Measurements from ENCODE around the gene DRICH1. TPM values are rescaled to one million over a fixed set of nuclear protein-coding genes. Genes with fewer than 3 reads are reported as not detected.
"Not testable (repeated sequence)": the region's sequence is repeated elsewhere in the genome, so short reads cannot be mapped to it uniquely, and the experiment has no call there.

The DRICH1 gene, protein sequence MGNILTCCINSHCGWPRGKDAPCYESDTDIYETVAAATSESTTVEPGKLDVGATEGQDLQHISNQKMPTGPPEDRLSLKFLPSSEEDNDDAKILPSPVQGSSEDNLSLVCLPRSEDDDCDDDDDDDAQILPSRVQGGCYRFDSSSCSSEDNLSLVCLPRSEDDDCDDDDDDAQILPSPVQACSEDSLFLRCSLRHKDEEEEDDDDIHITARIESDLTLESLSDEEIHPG
- total RNA-seq (under 1 TPM; 0.47 to 0.66 TPM), polyA plus RNA-seq (not detected)

DNA sequence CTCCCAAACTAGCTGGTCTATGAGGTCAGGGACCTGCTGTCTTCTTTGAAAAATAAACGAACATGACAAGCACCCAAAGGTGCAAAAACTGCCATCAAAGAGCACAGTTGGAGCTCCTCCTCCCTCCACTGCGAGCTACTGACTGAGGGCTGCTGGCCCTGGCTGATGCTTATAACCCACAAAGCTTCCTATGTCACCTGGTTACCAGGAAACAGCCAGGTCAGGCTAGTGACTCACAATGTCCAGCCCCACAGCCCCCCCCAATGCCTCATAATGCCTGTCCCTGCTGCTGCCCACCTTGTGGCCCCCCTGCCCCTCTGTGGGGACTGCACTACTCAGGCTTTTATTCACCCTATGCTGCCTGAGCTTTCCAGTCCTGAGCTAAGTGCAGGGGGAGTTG is at the start of gene DRICH1:
Gene DRICH1, minus strand, starts transcription at position 144 of the 400 bp plus-strand sequence. CDS start 298 bp downstream, outside the sequence.
- H3K4me3 ChIP-seq (ENCODE audit: low read length), result no peak within 1 kb of the TSS
- CTCF ChIA-PET, result interaction anchor here (1.7 kb wide), 1 partner anchor 217 kb away, joined by 5 read pairs; no protein-coding TSS in a partner anchor
- Mint-ChIP-seq H3K27ac (peak within 1 kb of the TSS in 5 of 8 donors; percentile 15 to 92 (median 64)), H3K4me1 (peaks cover 0 to 8% (median 2%) of the 10 kb centered on the region in 3 donors), H3K9me3 (no peaks in the 10 kb centered on the region), H3K4me3 (no peak within 1 kb of the TSS), H3K27me3 (no peaks in the 10 kb centered on the region), H3K36me3 (peaks cover 0 to 10% (median 4%) of the 10 kb centered on the region in 3 donors)
- no peaks in the 10 kb centered on the region for H3K4me1 ChIP-seq (ENCODE audit: insufficient read depth, low read length)
- H3K9me3 ChIP-seq (ENCODE audit: low read length), result no peaks in the 10 kb centered on the region
- H3K27ac ChIP-seq (ENCODE audit: low read depth, low read length), result no peak within 1 kb of the TSS
- H3K27me3 ChIP-seq (ENCODE audit: insufficient read depth, low read length, poor library complexity, severe bottlenecking), result no peaks in the 10 kb centered on the region
- POLR2A ChIA-PET, result interaction anchor here (0.7 kb wide), 1 partner anchor 118 kb away, joined by 3 read pairs; the partner anchor contains the start of gene ZNF70
- peak in 1 of 5 donors; percentile 14 for DNase-seq
- H3K36me3 ChIP-seq (ENCODE audit: insufficient read depth, low read length), result no peaks in the 10 kb centered on the region

DNA sequence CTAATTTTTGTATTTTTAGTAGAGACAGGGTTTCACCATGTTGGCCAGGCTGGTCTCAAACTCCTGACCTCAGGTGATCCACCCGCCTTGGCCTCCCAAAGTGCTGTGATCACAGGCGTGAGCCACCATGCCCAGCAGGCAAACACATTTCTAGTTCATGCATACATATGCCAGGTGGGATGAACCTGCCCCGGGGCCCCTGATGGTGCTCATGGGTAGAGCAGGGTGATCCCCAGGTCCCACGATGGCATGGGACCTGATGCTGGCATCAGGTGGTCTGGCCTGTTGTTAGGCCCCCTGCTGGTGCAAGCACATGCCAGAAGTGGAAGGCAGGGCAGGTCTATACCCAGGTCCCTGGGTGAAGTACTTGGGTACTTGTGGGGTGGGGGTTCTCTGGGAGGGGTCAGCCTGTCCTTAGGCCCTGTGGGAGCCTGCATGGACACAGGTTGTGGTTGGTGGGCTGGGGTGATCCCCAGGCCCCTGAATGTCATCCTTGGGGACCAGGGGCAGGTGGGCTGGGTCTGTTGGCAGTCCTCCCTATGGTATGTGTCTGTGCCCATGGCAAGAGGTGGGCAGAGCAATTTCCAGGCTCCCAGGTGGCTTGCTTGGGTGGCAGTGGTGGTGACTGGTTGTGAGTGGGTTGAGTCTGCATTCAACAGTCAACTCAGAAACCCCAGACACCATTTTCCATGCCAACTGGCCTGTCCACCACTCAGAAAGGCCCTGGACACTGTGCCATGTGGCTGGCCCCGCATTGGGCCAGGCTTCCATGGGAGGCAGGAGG is 49.1 kb upstream of the DRICH1 start:
- Histone ChIP-seq H3K9me3 (ENCODE audit: low read length) (no peaks in the 10 kb centered on the region), H3K4me3 (ENCODE audit: low read length) (no peak overlapping the region), H3K4me1 (ENCODE audit: insufficient read depth, low read length) (no peaks in the 10 kb centered on the region), H3K36me3 (ENCODE audit: insufficient read depth, low read length) (no peaks in the 10 kb centered on the region), H3K27ac (ENCODE audit: low read depth, low read length) (no peak overlapping the region), H3K27me3 (ENCODE audit: insufficient read depth, low read length, poor library complexity, severe bottlenecking) (no peaks in the 10 kb centered on the region)
- H3K27me3 Mint-ChIP-seq, result no peaks in the 10 kb centered on the region
- ChIA-PET CTCF (no interaction called here), POLR2A (no interaction called here)
- H3K4me1 Mint-ChIP-seq, result peaks cover 8 to 19% (median 15%) of the 10 kb centered on the region in 3 donors
- H3K9me3 Mint-ChIP-seq, result no peaks in the 10 kb centered on the region
- H3K4me3 Mint-ChIP-seq, result no peak overlapping the region
- peaks cover 10 to 55% (median 13%) of the 10 kb centered on the region in 3 donors for H3K36me3 Mint-ChIP-seq
- H3K27ac Mint-ChIP-seq, result peak overlapping the region in 1 of 8 donors; percentile 48
- no peak for DNase-seq

DNA sequence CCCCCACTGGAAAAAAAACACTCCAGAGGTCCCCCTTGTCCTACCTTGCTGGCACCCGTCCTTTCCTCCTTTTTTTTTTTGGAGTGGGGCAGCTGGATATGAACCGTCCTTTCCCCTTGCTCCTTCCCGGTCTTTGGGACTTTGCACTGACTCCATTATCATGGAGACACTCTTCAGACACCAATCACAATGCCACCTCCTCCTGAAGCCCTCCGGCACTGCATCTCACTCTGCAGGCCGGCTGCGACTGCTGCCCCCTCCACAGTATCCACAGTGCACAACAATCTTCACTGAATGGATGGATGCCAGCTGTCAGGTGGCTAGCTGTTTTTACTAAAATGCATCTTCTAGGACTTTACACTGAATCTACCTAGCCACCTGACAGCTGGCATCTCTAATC is 46.0 kb upstream of the DRICH1 start:
- no peaks in the 10 kb centered on the region for H3K27me3 ChIP-seq (ENCODE audit: insufficient read depth, low read length, poor library complexity, severe bottlenecking)
- H3K36me3 ChIP-seq (ENCODE audit: insufficient read depth, low read length), result no peaks in the 10 kb centered on the region
- H3K4me1 ChIP-seq (ENCODE audit: insufficient read depth, low read length), result no peaks in the 10 kb centered on the region
- no peaks in the 10 kb centered on the region for H3K9me3 Mint-ChIP-seq
- no peak overlapping the region for H3K27ac ChIP-seq (ENCODE audit: low read depth, low read length)
- no peaks in the 10 kb centered on the region for H3K27me3 Mint-ChIP-seq
- POLR2A ChIA-PET, result no interaction called here
- no peak overlapping the region for H3K4me3 ChIP-seq (ENCODE audit: low read length)
- no peak for DNase-seq
- no peaks in the 10 kb centered on the region for H3K9me3 ChIP-seq (ENCODE audit: low read length)
- peak overlapping the region in 2 of 8 donors; percentile 70 to 87 for H3K27ac Mint-ChIP-seq
- peaks cover 10 to 49% (median 13%) of the 10 kb centered on the region in 3 donors for H3K36me3 Mint-ChIP-seq
- no peak overlapping the region for H3K4me3 Mint-ChIP-seq
- CTCF ChIA-PET, result no interaction called here
- peaks cover 15 to 23% (median 21%) of the 10 kb centered on the region in 3 donors for H3K4me1 Mint-ChIP-seq

DNA sequence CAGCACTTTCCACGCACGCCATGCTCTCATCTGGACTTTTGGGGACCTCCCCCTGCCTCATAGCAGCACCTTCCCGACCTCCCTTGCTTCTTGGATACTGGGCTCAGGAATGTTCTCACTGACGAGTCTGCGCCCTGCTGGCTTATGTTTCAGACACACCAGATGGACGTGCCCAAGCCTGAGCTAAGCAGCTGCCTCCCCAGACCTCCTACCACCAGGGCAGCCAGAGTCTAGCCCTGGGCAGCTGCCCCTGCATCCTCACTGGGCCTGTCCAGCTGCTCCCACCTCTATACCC is 45.5 kb upstream of the DRICH1 start:
- no peaks in the 10 kb centered on the region for H3K9me3 ChIP-seq (ENCODE audit: low read length)
- no peak for DNase-seq
- no peaks in the 10 kb centered on the region for H3K27me3 Mint-ChIP-seq
- H3K27ac Mint-ChIP-seq, result peak overlapping the region in 4 of 8 donors; percentile 17 to 87 (median 64)
- CTCF ChIA-PET, result no interaction called here
- H3K27ac ChIP-seq (ENCODE audit: low read depth, low read length), result no peak overlapping the region
- no peaks in the 10 kb centered on the region for H3K27me3 ChIP-seq (ENCODE audit: insufficient read depth, low read length, poor library complexity, severe bottlenecking)
- POLR2A ChIA-PET, result interaction anchor here (0.5 kb wide), 1 partner anchor 55 kb away, joined by 3 read pairs; no protein-coding TSS in a partner anchor
- no peak overlapping the region for H3K4me3 Mint-ChIP-seq
- H3K9me3 Mint-ChIP-seq, result no peaks in the 10 kb centered on the region
- H3K4me3 ChIP-seq (ENCODE audit: low read length), result no peak overlapping the region
- peaks cover 8 to 44% (median 12%) of the 10 kb centered on the region in 3 donors for H3K36me3 Mint-ChIP-seq
- H3K4me1 ChIP-seq (ENCODE audit: insufficient read depth, low read length), result no peaks in the 10 kb centered on the region
- no peaks in the 10 kb centered on the region for H3K36me3 ChIP-seq (ENCODE audit: insufficient read depth, low read length)
- H3K4me1 Mint-ChIP-seq, result peaks cover 15 to 21% (median 21%) of the 10 kb centered on the region in 3 donors

DNA sequence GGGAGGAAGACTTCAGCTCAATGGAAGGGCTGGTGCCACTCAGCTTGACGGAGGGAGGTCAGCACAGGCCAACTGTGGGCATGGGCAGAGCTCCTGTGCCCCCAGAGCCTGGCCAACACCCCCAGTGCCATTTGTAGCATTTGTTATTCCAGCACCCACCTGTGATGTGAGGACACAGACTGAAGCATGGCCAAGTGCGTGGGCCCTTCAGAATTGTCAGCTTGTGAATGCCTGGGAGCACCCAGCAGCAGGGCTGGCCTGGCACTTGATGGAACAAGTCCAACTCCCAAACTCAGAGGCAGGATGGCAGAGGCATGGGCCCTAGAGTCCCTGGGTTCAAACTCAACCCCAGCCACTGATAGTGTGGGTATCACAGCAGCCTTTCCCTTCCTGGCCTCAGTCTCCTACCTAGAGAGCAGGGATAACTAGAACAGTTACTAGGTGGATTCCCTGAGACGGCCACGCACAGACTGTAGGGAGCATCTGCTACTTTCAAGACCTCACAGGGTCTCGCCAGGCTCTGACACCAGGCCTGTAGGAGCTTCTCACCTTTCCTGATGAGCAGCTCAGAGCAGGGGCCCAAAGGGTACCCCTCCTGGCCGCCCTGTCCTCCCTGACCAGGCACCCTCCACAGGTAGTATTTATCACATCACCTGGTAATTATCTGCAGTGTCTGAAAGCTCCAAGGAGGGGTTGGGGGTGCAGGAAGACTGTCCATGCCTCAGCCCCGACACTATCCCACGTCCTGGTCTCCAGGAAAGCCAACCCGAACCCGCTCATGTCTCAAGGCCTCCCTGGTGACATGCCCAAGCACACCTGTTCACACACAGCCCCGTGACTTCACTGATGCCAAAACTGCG is 45.0 kb upstream of the DRICH1 start:
- H3K27ac ChIP-seq (ENCODE audit: low read depth, low read length); H3K9me3 Mint-ChIP-seq; H3K27me3 Mint-ChIP-seq; H3K36me3 ChIP-seq (ENCODE audit: insufficient read depth, low read length); H3K4me3 ChIP-seq (ENCODE audit: low read length); CTCF ChIA-PET; DNase-seq; H3K9me3 ChIP-seq (ENCODE audit: low read length); H3K27me3 ChIP-seq (ENCODE audit: insufficient read depth, low read length, poor library complexity, severe bottlenecking); H3K4me3 Mint-ChIP-seq; H3K4me1 ChIP-seq (ENCODE audit: insufficient read depth, low read length): not testable (repeated sequence)
- peaks cover 15 to 21% (median 16%) of the 10 kb centered on the region in 3 donors for H3K4me1 Mint-ChIP-seq
- peaks cover 2 to 39% (median 8%) of the 10 kb centered on the region in 3 donors for H3K36me3 Mint-ChIP-seq
- peak overlapping the region in 4 of 8 donors; percentile 42 to 87 (median 78) for H3K27ac Mint-ChIP-seq
- POLR2A ChIA-PET, result interaction anchor here (0.5 kb wide), 1 partner anchor 56 kb away, joined by 3 read pairs; no protein-coding TSS in a partner anchor

DNA sequence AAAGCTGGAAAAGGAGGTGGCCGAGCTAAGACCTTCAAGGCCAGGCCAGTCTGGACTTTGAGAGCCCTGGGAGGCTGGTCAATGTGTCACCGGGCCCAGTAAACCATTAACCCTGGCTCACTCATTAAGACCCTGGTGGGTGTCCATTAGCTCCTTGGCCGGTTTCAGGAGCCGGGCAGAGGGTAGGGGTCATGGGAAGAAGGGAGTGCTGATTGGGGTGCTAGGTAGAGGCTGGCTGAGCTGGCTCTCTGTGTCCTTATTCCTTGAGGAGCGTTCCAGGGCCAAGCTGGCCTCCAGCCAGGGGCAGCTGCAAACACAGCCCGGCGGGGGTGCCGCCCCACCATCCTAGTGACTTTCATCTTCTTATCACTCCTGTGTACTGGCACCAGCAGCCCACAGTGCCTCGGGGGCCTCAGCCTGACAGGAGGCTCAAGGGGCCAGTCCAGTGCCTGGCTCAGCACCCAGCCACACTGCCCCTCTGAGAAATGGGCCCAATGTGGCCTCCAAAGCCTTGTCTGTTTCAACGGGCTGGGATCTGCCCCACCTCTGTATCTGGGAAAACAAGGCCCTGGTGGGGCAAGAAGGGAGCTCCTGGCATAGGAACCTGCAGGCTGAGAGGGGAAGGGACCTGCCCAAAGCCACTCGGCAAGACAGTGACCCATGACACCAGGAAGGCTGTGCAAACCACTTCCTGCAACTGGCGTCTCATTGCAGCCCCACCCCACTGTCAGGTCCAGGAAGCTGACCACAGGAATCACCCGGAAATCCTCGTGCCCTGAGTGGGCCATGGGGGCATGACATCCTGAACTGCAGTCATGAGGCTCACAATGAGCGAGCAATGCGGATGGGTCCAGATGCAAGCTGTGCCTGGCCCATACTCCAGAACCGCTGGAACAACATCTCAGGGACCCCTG is 43.6 kb upstream of the DRICH1 start:
- Mint-ChIP-seq H3K4me3 (peak overlapping the region in 1 of 7 donors; percentile 63), H3K4me1 (peaks cover 13 to 21% (median 16%) of the 10 kb centered on the region in 3 donors), H3K27me3 (no peaks in the 10 kb centered on the region), H3K9me3 (no peaks in the 10 kb centered on the region), H3K27ac (peak overlapping the region in 4 of 8 donors; percentile 36 to 75 (median 54)), H3K36me3 (peaks cover 0 to 28% (median 4%) of the 10 kb centered on the region in 3 donors)
- no peaks in the 10 kb centered on the region for H3K36me3 ChIP-seq (ENCODE audit: insufficient read depth, low read length)
- DNase-seq, result no peak
- ChIA-PET POLR2A (no interaction called here), CTCF (no interaction called here)
- H3K27me3 ChIP-seq (ENCODE audit: insufficient read depth, low read length, poor library complexity, severe bottlenecking), result no peaks in the 10 kb centered on the region
- H3K4me1 ChIP-seq (ENCODE audit: insufficient read depth, low read length), result no peaks in the 10 kb centered on the region
- no peaks in the 10 kb centered on the region for H3K9me3 ChIP-seq (ENCODE audit: low read length)
- no peak overlapping the region for H3K27ac ChIP-seq (ENCODE audit: low read depth, low read length)
- no peak overlapping the region for H3K4me3 ChIP-seq (ENCODE audit: low read length)

DNA sequence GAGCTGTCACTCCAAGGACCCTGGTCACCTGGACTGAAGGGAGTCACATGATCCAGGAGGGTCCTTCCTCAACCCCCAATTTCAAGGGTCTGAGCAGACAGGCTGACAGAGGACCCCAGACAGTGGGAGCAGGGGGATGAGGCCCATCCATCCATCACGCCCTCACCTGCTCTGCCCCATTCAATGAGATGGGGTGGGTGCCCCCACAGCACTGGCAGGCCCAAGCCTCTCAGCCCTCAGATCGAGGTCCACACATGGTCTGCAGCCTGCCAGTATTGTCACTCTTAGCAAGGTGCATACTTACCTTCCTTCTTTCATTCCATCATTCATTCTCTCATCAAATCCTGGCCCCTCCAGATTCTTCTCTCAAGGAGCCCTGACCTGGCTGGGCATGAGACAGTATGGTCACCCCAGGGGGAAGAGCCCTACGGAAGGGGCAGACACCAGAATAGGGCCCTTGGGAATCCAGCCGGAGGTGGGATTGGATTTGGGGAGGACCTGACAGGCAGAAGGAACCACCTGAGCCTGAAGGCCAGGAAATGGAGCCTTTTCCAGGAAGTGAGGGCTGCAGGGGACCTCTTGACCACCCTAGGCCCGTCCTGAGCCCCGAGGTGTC is 42.9 kb upstream of the DRICH1 start:
- H3K4me3 ChIP-seq (ENCODE audit: low read length); H3K36me3 ChIP-seq (ENCODE audit: insufficient read depth, low read length); H3K4me3 Mint-ChIP-seq; H3K27ac ChIP-seq (ENCODE audit: low read depth, low read length); POLR2A ChIA-PET; H3K9me3 ChIP-seq (ENCODE audit: low read length); H3K4me1 ChIP-seq (ENCODE audit: insufficient read depth, low read length); H3K27me3 ChIP-seq (ENCODE audit: insufficient read depth, low read length, poor library complexity, severe bottlenecking); CTCF ChIA-PET; H3K9me3 Mint-ChIP-seq; H3K27me3 Mint-ChIP-seq; DNase-seq: not testable (repeated sequence)
- H3K27ac Mint-ChIP-seq, result peak overlapping the region in 5 of 8 donors; percentile 12 to 56 (median 29)
- peaks cover 0 to 23% (median 2%) of the 10 kb centered on the region in 3 donors for H3K36me3 Mint-ChIP-seq
- H3K4me1 Mint-ChIP-seq, result peaks cover 8 to 21% (median 16%) of the 10 kb centered on the region in 3 donors

Data from CD8-positive, alpha-beta memory T cell (primary cell).